Measurements from ENCODE around the gene PDE7B. TPM values are rescaled to one million over a fixed set of nuclear protein-coding genes. Genes with fewer than 3 reads are reported as not detected.
A peak's percentile ranks its signal among the peaks of the same experiment; 100 is the strongest.

The PDE7B gene
- total and polyA plus RNA-seq, 2 of the 13 experiments (the other 11 are each of a cell fraction or from before 2014, with no cell fraction given) = not detected

DNA sequence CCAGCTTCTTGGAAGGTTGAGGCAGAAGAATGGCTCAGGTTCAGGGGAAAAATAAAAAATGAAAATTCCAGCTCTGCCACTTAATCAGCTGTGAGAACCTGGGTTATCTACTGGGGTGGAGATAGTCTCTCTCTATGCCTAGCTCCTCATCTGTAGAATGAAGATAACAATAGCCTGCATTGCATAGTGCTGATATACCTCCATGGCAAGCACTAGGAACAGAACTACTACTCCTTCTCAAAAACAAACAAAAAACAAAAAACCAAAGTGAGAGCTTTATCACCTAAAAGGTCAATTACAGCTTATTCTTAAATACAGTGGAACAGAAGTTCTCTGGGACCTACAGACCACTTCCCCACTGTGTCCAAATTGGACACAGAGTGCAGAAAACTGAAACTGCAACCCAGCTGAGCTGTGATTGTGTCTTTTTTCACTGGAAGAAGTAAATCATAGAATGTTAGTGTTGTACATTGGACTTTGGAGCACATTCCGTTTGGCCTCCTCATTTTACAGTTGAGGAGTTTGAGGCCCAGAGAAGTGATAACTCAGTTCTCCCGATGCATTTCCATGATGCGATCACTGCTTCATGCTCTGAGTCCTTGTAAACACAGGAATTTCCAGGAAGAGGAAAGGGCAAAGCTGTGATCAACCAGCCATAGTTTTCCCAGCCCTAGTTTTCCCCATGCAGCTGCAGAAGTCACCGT, 375.3 kb downstream of the PDE7B start:
- Histone ChIP-seq H3K79me2 (ENCODE audit: insufficient read depth, low read length) (no peaks in the 10 kb centered on the region), H3K4me2 (ENCODE audit: low read depth, low read length) (peak overlapping the region; percentile 85), H3K4me1 (ENCODE audit: insufficient read depth, low read length) (peaks cover 30% of the 10 kb centered on the region), H3K36me3 (replicated peaks in 1 of 2; ENCODE audit: control insufficient read depth in 1 of 2, insufficient read depth in 2 of 2, low read length in 2 of 2) (no peaks in the 10 kb centered on the region), H3K4me3 (replicated peaks in 1 of 3; ENCODE audit: insufficient read depth in 1 of 3, low read depth in 2 of 3, low read length in 3 of 3) (peak overlapping the region; percentile 53 to 60 (median 59)), H2AFZ (ENCODE audit: low read length) (peak overlapping the region; percentile 93), H3K9ac (ENCODE audit: insufficient read depth, low read depth, low read length) (peak overlapping the region; percentile 46), H3K9me3 (ENCODE audit: low read length) (no peaks in the 10 kb centered on the region), H3K27ac (ENCODE audit: extremely low read length, insufficient read depth, low read length) (no peak overlapping the region), H3K27me3 (ENCODE audit: control insufficient read depth in 1 of 2, insufficient read depth in 2 of 2, low read length in 2 of 2) (no peaks in the 10 kb centered on the region; a peak in 2 of 5 replicates), H4K20me1 (ENCODE audit: insufficient read depth, low read length) (no peaks in the 10 kb centered on the region)
- ChIA-PET CTCF (ENCODE audit: low intra/inter-chr PET ratio, low total read pairs) (interaction anchor here (1.4 to 2.3 kb wide), 4 partner anchors 195 to 776 kb away, joined by 6 to 16 read pairs (median 12); no protein-coding TSS in a partner anchor), POLR2A (interaction anchor here (0.5 to 3.1 kb wide), 11 partner anchors 9 to 729 kb away, joined by 3 to 74 read pairs (median 3); partner anchors contain the start of genes BCLAF1 and MTFR2)
- BruUV-seq (replicated peaks) = TSS peak; percentile 46
- intact Hi-C loops (cut with micrococcal nuclease; ENCODE audit: unreplicated experiment) (loop anchor here (1.0 to 10.0 kb wide), 7 partner anchors 195 to 776 kb away; no protein-coding TSS in a partner anchor), in situ Hi-C loops (cut with HindIII; ENCODE audit: extremely low pct_ligation_motif_present, low pct_unique_long_range_greater_than_20kb) (loop anchor here (5.0 kb wide), 2 partner anchors 690 to 775 kb away; no protein-coding TSS in a partner anchor)
- DNase-seq (ENCODE audit: low spot score) (peak; percentile 33), FAIRE-seq (peak; percentile 42), ATAC-seq (peak; percentile 83)
- WGBS (ENCODE audit: low lambda C conversion rate) = 1% methylated on average over 4 of the region's 4 CpGs
- TF ChIP-seq THAP11 (CRISPR knock-in tag; IDR thresholded peaks at IDR 0.05) (peak; percentile 12; the same call in 1 of the 2 replicates), FOXA3 (CRISPR knock-in tag; IDR thresholded peaks at IDR 0.05) (peak; percentile 36; the same call in 1 of the 2 replicates), TEAD3 (CRISPR knock-in tag; optimal IDR thresholded peaks at IDR 0.05; ENCODE audit: borderline replicate concordance) (peak; percentile 64), ZZZ3 (CRISPR knock-in tag; IDR thresholded peaks at IDR 0.05; ENCODE audit: borderline replicate concordance) (no peak), MAZ (IDR thresholded peaks at IDR 0.05; ENCODE audit: borderline replicate concordance, low read depth, low read length) (no peak), MAZ (CRISPR knock-in tag; IDR thresholded peaks at IDR 0.05; ENCODE audit: low read depth) (peak; percentile 57), ZNF644 (CRISPR knock-in tag; IDR thresholded peaks at IDR 0.05; ENCODE audit: low read depth) (0 out of 2 replicates have a peak, but pooled peaks have one; percentile 27), ZNF761 (CRISPR knock-in tag; conservative IDR thresholded peaks at IDR 0.05) (0 out of 2 replicates have a peak, but pooled peaks have one; percentile 52), ZNF101 (CRISPR knock-in tag; IDR thresholded peaks at IDR 0.05; ENCODE audit: borderline replicate concordance, low read depth) (no peak), FOSL2 (CRISPR knock-in tag; IDR thresholded peaks at IDR 0.05) (0 out of 2 replicates have a peak, but pooled peaks have one; percentile 7), TBL1XR1 (IDR thresholded peaks at IDR 0.05; ENCODE audit: borderline replicate concordance, low read length, partially characterized antibody) (no peak), ZFX (CRISPR knock-in tag; IDR thresholded peaks at IDR 0.05; ENCODE audit: low read depth) (peak; percentile 49; the same call in 1 of the 2 replicates), SMAD9 (CRISPR knock-in tag; IDR thresholded peaks at IDR 0.05) (no peak)
- TF ChIP-seq, protein P1, sequence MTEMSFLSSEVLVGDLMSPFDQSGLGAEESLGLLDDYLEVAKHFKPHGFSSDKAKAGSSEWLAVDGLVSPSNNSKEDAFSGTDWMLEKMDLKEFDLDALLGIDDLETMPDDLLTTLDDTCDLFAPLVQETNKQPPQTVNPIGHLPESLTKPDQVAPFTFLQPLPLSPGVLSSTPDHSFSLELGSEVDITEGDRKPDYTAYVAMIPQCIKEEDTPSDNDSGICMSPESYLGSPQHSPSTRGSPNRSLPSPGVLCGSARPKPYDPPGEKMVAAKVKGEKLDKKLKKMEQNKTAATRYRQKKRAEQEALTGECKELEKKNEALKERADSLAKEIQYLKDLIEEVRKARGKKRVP (CRISPR knock-in tag; IDR thresholded peaks at IDR 0.05) = peak in 1 of 2 experiments; percentile 57; a peak in 1 of 4 replicates
- TF ChIP-seq, protein P2, sequence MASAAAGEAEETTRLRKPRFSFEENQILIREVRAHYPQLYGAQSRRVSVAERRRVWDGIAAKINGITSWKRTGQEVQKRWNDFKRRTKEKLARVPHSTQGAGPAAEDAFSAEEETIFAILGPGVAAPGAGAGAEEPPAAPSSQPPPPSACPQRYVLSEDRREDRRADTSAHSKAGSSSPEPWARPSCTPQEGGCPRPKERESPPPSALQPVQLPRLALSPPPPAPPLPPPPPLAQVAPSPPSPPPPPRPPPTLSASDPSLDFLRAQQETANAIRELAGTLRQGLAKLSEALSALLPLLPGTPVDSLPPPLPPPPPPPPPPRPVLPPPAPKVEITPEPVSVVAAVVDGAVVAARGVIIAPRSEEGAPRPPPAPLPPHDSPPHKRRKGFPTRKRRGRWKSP (CRISPR knock-in tag; IDR thresholded peaks at IDR 0.05) = peak; percentile 5; the same call in 1 of the 2 replicates
- TF ChIP-seq, protein P3, sequence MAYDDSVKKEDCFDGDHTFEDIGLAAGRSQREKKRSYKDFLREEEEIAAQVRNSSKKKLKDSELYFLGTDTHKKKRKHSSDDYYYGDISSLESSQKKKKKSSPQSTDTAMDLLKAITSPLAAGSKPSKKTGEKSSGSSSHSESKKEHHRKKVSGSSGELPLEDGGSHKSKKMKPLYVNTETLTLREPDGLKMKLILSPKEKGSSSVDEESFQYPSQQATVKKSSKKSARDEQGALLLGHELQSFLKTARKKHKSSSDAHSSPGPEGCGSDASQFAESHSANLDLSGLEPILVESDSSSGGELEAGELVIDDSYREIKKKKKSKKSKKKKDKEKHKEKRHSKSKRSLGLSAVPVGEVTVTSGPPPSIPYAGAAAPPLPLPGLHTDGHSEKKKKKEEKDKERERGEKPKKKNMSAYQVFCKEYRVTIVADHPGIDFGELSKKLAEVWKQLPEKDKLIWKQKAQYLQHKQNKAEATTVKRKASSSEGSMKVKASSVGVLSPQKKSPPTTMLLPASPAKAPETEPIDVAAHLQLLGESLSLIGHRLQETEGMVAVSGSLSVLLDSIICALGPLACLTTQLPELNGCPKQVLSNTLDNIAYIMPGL (CRISPR knock-in tag; IDR thresholded peaks at IDR 0.05; ENCODE audit: borderline replicate concordance in 1 of 2, low read depth in 1 of 2) = peak in 1 of 2 experiments; percentile 26; a peak in 1 of 4 replicates
- TF ChIP-seq, protein P4, sequence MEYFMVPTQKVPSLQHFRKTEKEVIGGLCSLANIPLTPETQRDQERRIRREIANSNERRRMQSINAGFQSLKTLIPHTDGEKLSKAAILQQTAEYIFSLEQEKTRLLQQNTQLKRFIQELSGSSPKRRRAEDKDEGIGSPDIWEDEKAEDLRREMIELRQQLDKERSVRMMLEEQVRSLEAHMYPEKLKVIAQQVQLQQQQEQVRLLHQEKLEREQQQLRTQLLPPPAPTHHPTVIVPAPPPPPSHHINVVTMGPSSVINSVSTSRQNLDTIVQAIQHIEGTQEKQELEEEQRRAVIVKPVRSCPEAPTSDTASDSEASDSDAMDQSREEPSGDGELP (IDR thresholded peaks at IDR 0.05; ENCODE audit: borderline replicate concordance, low read depth) = peak; percentile 10; the same call in 1 of the 2 replicates
